HG02970 (cell line): Measurements from ENCODE around the gene ZNF600.
A peak's percentile ranks its signal among the peaks of the same experiment; 100 is the strongest.
"Not testable (repeated sequence)": the region's sequence is repeated elsewhere in the genome, so short reads cannot be mapped to it uniquely, and the experiment has no call there.

ENCODE experiments used
- ATAC-seq: cut with Tn5 transposase; IDR thresholded peaks from one replicate; pipeline ENCODE4 v1.9.1; 2021; ENCODE audit warnings: mild to moderate bottlenecking, moderate library complexity, moderate number of reproducible peaks; ENCODE audit not compliant: unreplicated experiment, low FRiP score

The ZNF600 gene

DNA sequence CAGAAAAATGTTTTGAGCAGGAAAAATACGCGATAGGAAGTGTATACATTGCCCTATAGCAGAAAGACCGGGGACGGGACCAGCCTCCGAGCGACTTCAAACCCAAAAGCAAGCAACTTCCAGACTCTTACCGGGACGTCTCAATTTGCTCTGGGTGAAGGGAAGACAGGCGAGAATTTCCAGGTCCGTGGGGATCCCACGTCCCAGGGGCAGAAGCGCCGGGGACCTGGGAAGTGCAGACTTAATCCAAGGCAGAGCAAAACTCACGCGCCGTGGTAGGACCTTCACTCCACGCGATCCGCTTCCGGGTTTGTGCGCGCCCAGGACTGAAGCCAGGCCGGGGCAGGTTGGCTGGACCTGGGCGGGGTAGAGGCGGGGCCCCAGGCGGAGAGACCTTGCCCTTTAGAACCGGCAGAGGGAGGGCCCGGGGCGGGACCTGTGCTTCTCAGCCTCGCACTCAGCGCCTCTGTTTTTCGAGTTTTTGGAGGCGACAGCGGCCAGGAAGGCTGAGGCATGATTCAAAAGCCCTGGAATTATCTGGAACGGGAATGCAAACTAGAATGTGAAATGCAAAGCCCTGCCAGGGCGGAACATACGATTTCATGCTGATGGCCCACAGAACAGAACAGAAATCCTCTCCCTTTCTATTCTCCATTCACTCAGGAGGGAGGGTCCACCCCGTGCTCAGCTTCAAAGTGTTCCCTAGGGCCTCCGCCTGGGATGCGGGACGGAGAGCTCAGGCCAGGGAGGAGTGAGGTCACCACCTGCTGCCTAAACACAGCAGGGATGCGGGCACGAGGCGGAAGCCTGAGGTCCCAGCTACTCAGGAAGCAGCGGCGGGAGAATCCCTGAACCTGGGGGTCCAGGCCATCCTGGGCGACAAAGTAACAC lies at the start of gene ZNF600:
TSS of gene ZNF600 (minus strand) at position 328 of the 891 bp plus-strand sequence. CDS start 7,903 bp downstream, outside the sequence.
- peak; percentile 97 for ATAC-seq

GRCh38 chr19:52834289-52834688 lies 47.7 kb upstream of the ZNF600 start:
- not testable (repeated sequence) for ATAC-seq

- ATAC-seq, result not testable (repeated sequence)
Observed at GRCh38 chr19:52833541-52833940, 47.0 kb upstream of the ZNF600 start.

- ATAC-seq, result not testable (repeated sequence)
Observed at GRCh38 chr19:52829866-52830265, 43.3 kb upstream of the ZNF600 start.

DNA sequence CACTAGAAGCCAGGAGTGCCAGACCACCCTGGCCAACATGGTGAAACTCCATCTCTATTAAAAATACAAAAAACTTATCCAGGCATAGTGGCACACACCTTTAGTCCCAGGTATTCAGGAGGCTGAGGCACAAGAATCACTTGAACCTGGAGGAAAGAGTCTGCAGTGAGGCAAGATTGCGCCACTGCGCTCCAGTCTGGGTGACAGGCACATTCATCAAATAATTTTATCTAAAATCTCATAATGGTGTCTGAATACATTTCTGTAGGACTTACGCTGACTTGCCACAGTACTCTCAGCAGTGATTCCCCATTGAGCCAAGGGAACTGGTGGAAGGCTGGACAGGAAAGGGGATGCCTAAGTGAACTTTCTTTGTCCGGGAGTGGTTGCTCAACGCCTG lies 39.2 kb upstream of the ZNF600 start:
- ATAC-seq, result no peak

- ATAC-seq, result no peak
Observed at GRCh38 chr19:52823676-52824075, 37.1 kb upstream of the ZNF600 start.

- peak; percentile 98 for ATAC-seq
Observed at GRCh38 chr19:52821204-52821960, 34.8 kb upstream of the ZNF600 start, which contains the start of gene ZNF28. Gene ZNF28 (minus strand): TSS chr19:52821633. CDS start chr19:52817958, 3,675 bp downstream.

GRCh38 chr19:52820472-52821203 lies 34.0 kb upstream of the ZNF600 start:
- ATAC-seq, result peak; percentile 11

DNA sequence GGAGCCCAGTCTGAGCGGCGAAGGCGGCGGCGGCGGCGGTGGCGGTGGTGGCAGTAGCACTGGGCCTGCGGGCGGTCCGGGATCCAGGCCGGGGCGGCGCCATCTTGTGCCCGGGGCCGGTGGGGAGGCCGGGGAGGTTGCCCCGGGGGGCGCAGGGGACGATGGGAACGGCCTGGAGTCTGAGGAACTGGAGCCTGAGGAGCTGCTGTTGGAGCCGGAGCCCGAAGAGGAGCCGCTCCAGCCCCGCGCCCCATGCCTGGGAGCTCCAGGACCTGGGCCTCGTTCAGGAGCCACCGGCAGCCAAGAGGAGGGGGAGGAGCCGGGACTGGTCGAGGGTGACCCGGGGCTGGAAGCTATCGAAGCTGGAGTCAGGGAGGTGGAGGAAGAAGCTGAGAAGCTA lies 23.2 kb upstream of the ZNF600 start:
- no peak for ATAC-seq

DNA sequence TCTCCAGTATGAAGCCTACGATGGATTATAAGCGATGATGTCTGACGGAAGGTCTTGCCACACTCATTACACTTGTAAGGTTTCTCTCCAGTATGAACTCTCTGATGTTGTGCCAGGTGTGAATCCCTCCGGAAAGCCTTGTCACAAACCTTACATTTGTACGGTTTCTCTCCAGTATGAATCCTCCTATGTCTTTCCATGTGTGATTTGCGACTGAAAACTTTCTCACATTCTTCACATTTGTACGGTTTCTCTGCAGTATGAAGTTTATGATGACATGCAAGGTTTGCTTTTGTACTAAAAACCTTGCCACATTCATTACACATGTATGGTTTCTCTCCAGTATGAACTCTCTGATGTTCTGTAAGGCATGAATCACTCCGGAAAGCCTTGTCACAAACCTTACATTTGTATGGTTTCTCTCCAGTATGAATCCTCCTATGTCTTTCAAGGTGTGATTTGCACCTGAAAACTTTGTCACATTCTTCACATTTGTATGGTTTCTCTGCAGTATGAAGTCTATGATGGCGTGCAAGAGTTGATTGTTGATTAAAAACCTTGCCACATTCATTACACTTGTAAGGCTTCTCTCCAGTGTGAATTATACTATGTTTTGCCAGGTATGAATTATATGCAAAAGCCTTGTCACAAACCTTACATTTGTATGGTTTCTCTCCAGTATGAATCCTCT lies 13.5 kb upstream of the ZNF600 start:
- ATAC-seq, result not testable (repeated sequence)

GRCh38 chr19:52789440-52789839 lies 2.8 kb upstream of the ZNF600 start:
- no peak for ATAC-seq

- ATAC-seq, result no peak
Observed at GRCh38 chr19:52786078-52786463, 520 bp downstream of the ZNF600 start.

DNA sequence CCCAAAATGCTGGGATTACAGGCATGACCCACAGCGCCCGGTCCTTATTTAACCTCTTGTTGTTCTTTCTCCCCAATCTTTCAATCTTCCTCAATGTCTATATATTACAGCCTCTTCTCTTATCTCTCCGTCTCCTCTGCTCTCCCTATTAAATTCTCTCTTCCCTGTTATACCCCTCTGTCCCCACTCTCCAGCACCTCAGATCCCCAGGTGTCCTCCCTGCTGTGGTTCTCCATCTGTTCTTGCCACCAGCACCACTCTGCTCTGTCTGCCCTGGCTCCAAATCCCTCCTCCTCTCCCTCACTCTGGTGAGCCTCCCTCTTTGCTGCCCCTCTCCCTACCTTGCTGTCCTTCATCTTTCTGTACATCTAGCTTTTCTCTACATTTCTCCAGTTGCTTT lies 1.1 kb downstream of the ZNF600 start:
- no peak for ATAC-seq

- not testable (repeated sequence) for ATAC-seq
Observed at GRCh38 chr19:52782864-52783263, 3.7 kb downstream of the ZNF600 start.

GRCh38 chr19:52778811-52779210 lies 7.8 kb downstream of the ZNF600 start:
- ATAC-seq, result no peak

- not testable (repeated sequence) for ATAC-seq
Observed at GRCh38 chr19:52756447-52756846, 30.1 kb downstream of the ZNF600 start.

- no peak for ATAC-seq
Observed at GRCh38 chr19:52749780-52750179, 36.8 kb downstream of the ZNF600 start.

- no peak for ATAC-seq
Observed at GRCh38 chr19:52748336-52748950, 38.1 kb downstream of the ZNF600 start.

- not testable (repeated sequence) for ATAC-seq
Observed at GRCh38 chr19:52745919-52746318, 40.7 kb downstream of the ZNF600 start.

DNA sequence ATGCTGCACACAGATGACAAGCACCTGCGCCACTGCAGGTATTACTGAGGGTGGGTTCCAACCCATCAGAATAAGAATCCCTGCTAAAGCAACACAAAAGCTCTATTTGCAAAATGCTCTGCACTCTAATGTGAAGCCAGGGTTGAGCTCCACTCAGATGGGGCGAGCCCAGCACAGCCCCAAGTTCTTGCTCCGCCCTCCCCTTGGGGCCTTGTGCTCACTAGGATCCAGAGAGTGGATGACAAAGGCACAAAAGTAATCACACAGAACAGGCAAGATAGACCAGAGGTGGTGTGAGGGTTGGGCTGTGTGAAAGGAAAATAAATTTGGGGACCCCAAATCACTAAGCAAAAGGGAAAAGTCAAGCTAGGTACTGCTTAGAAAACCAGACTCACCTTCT lies 43.5 kb downstream of the ZNF600 start:
- no peak for ATAC-seq
